KG1 (cell line): ENCODE measurements around the gene AFG1L.
"Not testable (repeated sequence)": the region's sequence is repeated elsewhere in the genome, so short reads cannot be mapped to it uniquely, and the experiment has no call there.

Source experiments
- DNase-seq: peaks from one replicate; lab custom pipeline; 2025; lab: John Stamatoyannopoulos, UW

The AFG1L gene

DNA sequence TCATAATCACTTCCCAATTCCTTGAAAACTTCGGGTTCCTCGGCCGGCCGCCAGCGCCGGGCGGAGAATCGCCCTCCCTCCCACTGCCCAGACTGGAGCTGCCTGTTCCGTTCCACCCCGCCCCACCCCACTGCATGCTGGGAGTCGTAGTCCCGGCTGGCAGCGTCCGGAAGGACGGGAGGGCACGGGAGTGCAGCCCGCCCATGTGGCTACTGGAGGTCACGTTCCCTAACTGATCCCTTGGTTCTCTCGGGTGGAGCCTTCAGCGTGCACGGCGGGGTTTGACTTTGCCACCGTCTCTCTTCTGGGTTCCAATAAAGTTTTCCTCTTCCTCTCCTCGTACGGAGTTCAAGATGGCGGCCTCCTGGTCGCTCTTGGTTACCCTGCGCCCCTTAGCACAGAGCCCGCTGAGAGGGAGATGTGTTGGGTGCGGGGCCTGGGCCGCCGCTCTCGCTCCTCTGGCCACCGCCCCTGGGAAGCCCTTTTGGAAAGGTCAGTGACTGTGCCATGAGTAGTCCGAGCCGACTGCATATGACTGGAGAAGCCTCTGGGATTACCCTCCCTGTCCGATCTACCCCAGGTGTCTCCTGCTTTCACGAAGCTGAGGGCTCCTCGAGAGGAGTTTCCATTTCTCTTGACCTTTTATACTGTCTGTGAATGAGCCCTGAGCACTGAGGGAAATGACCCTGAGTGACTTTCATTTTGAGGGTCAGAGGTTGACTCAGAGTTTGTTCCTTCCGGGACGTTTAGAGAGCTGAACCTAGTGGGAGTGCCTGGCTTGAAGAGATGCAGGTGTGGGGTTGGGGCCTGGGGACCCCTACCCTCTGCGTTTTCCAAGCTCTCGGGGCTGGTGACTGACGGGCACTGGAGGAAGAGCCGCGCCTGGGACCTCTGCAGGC is at the start of gene AFG1L:
AFG1L (plus strand) TSS at position 328 of the 899 bp plus-strand sequence; CDS start at position 354, 26 bp downstream.
- DNase-seq, result peak; percentile 74

DNA sequence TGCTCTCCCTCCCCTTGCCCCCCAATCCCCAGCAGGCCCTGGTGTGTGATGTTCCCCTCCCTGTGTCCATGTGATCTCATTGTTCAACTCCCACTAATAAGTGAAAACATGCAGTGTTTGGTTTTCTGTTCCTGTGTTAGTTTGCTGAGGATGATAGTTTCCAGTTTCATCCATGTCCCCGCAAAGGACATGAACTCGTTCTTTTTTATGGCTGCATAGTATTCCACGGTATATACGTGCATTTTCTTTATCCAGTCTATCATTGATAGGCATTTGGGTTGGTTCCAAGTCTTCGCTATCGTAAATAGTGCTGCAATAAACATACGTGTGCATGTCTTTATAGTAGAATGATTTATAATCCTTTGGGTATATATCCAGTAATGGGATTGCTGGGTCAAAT is 49.8 kb upstream of the AFG1L start:
- not testable (repeated sequence) for DNase-seq

- DNase-seq, result no peak
Measured at GRCh38 chr6:108247965-108248536, 46.8 kb upstream of the AFG1L start.

DNA sequence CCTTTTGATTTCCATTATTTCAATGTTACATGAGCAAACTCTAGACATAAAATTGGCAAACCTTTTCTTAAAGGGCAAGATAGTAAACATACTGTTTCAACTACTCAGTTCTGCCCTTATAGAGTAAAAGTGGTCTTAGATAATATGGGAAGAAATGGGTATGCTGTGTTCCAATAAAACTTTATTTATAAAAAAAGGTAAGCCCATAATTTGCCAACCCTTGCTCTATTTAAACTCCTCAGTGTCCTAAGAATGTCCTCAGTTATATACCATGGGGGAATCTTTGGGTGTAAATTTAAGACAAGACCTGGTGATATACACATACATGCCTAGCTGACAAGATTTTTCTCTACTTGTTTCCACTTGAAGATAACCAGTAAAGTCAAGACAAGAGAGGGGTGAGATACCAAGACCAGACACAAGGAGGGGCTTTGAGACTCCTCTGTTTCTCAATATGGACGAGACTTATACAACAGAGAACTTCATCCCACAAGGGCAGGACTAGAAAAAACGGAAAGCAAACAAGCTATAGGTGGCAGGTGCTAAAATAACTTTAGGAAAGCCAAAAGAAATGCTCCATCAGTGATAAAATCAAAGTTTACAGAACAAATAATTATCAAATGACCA is 44.5 kb upstream of the AFG1L start:
- no peak for DNase-seq

- no peak for DNase-seq
Measured at GRCh38 chr6:108251252-108251651, 43.6 kb upstream of the AFG1L start.

GRCh38 chr6:108252055-108252454 is 42.8 kb upstream of the AFG1L start:
- no peak for DNase-seq

DNA sequence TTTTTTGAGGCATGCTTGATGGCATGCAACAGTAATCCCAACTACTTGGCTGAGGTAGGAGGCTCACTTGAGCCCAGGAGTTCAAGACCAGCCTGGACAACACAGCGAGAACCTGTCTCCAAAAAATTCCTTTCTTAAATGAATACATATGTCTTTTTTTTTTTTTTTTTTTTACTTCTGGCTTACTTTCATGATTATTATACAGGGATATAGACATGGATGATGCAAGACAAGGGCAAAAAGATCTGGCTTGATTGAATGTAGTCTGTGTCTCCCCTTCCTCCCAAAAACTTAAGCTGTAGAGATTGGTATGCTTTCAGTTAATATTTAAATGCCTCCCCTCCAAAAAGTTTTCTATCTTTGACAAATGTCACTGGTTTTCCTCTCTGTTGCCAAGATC is 41.6 kb upstream of the AFG1L start:
- DNase-seq, result no peak

DNA sequence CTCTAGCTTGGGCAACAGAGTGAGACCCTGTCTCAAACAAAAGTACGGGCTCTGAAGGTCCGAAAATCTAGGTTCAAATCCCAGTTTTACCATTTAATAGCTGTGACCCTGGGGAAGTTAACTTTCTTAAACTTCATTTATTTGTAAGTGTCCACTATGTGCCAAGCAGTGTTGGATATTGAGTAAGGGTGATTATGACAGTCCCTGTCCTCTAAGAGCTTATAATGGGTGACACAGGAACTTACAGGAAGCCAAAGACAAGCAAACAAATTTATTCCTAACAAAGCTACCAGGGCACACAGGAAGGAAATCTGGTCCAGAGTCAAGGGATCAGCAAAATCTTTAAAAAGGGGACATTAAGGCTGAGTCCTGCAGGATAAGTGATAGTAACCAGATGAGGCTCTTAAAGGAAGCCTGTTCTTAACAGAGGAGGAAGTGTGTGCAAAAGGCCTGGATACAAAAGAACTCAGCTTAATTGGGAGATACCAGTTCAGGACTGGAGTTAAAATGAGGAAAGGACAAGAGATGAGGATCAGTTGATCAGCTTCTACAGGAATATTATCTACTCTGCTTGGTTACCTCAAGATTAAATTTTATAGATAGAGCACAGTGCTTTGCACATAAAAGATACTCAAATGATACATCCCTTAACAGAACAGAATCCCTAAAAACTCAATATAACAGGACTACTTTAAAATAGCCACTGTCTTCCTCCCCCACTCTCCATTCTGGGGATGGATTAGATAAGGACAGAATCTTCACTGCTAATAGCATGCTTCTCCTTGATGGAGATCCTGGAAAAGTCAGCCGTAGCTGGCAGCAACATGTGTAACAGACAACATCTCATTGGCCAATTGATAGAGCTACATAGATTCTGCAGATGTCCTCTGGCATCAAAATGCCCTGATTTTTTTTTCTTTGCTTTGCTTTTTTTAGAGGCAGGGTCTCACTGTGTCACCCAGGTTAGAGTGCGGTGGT is 40.1 kb upstream of the AFG1L start:
- no peak for DNase-seq

- peak; percentile 20 for DNase-seq
Measured at GRCh38 chr6:108260126-108260808, 34.6 kb upstream of the AFG1L start.

DNA sequence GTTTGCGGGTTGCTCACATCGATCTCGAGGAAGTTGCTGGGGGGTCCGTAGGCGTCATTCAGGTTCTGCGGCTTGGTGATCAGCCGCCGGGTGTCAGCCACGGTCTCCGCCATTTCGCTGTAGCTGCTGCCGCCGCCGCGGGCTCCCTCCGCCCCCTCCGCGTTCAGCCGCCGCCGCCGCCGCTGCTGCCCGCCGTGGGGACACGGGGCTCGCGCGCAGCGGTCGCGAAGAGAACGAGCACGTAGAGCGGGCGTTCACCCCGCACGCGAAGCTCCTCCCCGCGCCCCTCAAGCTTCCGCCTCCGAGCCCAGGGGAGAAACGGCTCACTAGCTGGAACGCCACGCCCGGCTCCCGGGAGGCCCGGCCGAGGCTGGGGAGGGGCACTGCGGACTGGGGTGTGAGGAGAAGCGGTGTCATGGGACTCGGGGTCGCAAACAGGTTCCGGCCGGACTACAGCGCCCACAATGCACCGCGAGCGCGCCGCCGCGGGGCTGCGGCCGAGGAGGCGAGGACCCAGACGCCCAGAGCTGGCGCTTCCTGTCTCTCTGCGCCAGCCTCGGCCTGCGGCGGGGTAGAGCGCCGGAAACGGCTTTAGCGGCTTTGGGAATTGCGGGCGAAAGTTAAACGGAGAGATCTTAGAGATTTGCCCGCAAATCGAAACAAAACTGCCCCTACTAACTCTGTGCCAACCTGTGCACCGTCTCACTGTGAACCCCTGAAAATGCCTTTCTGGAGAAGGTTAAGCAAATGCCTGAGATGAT is 33.9 kb upstream of the AFG1L start, which contains the start of gene SNX3:
SNX3 (minus strand) TSS at position 232 of the 761 bp plus-strand sequence; CDS start at position 113, 119 bp downstream.
- DNase-seq, result peak; percentile 77

DNA sequence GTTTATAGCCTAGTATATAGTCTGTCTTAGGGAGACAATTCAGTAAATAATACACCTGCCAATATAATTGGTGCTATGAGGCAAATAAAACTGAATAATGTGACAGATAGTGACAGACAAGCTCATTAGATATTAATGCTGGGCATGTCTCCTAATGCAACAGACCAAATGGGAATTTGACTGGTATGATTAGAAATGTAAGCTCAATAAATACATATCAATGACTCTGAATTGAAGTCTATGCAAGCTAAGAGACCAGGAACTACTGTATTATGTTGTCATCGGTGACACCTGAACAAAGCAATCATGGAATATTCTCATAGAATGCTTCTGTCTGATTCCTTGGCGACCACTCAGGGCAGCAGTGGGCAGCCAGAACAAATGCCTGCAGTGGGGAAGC is 31.5 kb upstream of the AFG1L start:
- DNase-seq, result no peak

GRCh38 chr6:108268845-108269244 is 26.0 kb upstream of the AFG1L start:
- no peak for DNase-seq

- not testable (repeated sequence) for DNase-seq
Measured at GRCh38 chr6:108269955-108270354, 24.9 kb upstream of the AFG1L start.

GRCh38 chr6:108274546-108274945 is 20.3 kb upstream of the AFG1L start:
- no peak for DNase-seq

DNA sequence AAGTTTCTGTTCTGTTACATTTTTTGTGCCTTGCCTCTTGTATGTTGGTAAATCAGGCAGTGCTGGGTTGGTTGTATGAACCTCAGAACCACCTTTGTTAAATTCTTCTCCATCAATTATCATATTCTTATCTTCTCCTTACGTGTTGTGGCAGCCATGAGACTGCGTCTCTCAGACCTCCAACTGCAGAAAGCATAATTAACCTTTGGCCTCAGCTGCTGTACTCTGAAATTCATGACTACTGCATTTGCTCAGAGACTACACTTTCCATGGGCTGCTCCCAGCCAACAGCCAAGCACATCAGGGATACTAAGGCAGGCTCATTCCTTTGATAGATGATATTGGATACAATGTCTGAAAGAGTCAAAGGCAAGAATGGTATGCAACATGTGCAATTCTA is 18.9 kb upstream of the AFG1L start:
- DNase-seq, result no peak

DNA sequence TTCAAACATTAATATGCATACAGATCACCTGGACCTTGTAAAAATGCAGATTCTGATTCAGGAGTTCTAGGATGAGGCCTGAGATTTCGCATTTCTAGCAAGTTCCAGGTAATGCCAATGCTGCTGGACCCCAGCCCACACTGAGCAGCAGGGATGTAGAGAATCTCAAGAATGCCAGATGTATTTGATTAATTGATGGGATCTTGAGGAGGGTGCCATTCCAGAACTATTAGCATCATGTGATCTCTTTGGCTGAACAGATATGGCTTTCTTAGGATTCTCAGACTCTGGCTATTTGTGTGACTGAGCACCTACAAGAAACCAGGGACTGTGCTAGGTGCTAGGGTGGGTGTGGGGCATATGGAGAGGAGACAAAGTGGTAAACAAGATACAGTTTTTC is 17.6 kb upstream of the AFG1L start:
- no peak for DNase-seq

DNA sequence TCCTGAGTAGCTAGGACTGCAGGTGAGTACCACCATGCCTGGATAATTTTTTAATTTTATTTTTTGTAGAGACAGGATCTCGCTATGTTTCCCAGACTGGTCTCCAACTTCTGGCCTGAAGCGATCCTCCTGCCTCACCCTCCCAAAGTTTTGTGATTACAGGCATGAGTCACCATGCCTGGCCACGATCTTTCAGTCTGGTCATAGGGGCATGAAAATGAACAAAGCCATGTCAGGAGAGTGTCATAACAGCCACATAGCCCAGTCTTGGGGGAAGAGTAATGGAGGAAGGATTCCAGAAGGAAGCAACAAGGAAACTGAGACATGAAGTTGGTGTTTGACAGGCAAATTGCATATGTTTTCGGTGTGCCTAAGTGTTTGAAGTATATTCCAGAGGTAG is 17.0 kb upstream of the AFG1L start:
- no peak for DNase-seq

DNA sequence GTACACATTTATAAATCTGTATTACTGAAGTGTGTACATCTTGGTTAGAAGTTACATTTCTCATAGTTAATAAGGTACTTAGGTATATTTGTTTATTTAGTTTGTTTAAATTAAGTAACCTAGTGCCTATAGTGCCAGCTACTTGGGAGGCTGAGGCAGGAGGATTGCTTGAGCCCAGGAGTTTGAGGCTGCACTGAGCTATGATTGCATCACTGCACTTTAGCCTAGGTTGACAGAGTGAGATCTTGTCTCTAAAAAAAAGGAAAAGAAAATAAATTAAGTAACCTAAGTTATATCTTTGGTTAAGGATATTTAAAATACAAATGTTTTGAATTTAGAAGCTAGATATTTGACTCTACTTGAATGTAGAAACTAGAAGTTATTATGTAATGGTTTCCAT is 9.5 kb upstream of the AFG1L start:
- DNase-seq, result no peak

- no peak for DNase-seq
Measured at GRCh38 chr6:108286366-108286765, 8.5 kb upstream of the AFG1L start.

DNA sequence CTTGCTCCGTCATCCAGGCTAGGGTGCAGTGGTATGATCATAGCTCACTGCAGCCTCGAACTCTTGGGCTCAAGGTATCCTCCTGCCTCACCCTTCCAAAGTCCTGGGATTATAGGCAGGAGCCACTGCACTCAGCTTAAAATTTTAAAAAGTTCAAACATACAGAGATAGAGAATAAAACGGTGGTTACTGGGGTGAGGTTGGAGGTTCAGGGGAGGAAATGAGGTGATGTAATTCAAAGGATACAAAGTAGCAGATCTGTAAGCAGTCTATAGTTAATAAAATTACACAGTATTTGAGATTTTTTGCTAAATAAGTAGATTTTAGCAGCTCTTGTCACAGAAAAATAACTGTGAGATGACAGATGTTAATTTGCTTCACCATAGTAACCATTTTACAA is 7.5 kb upstream of the AFG1L start:
- DNase-seq, result no peak
